Activated CD4-positive, alpha-beta T cell treated with anti-CD3 and anti-CD28 coated beads for 36 hours (primary cell): ENCODE results near the gene PTMS. TPM values are rescaled to one million over a fixed set of nuclear protein-coding genes. Genes with fewer than 3 reads are reported as not detected.

Experiments
- ATAC-seq: fragments of 200-7000 bp; cut with Tn5 transposase; one replicate; pipeline ENCODE4 v1.10.0; 2021; ENCODE audit warnings: mild to moderate bottlenecking, moderate library complexity
- CTCF ChIA-PET: fragments of 350-600 bp; sonication (Branson Sonifier 250); formaldehyde crosslinking; loops from one replicate; lab custom pipeline; 2021; ENCODE audit warnings: antibody characterized with exemption; lab: Charles Lee
- POLR2A ChIA-PET: fragments of 350-600 bp; sonication (Branson Sonifier 250); formaldehyde crosslinking; loops from one replicate; lab custom pipeline; 2021; ENCODE audit warnings: antibody characterized with exemption, inconsistent platforms; lab: Charles Lee
- DNase-seq: peaks from one replicate; pipeline ENCODE4 v3.0.0-alpha.2; 2020
- H3K27ac Mint-ChIP-seq: one replicate; pipeline ENCODE4 v1.8.0; 2021; ENCODE audit warnings: mixed read lengths
- H3K27me3 Mint-ChIP-seq: one replicate; pipeline ENCODE4 v1.8.0; 2021; ENCODE audit warnings: mixed read lengths
- H3K36me3 Mint-ChIP-seq: one replicate; pipeline ENCODE4 v1.8.0; 2021; ENCODE audit warnings: low read depth, mixed read lengths
- H3K4me1 Mint-ChIP-seq: one replicate; pipeline ENCODE4 v1.8.0; 2021; ENCODE audit warnings: mixed read lengths
- H3K4me3 Mint-ChIP-seq: one replicate; pipeline ENCODE4 v1.8.0; 2021; ENCODE audit warnings: mild to moderate bottlenecking, moderate library complexity, mixed read lengths
- H3K9me3 Mint-ChIP-seq: one replicate; pipeline ENCODE4 v1.8.0; 2021; ENCODE audit warnings: low read depth, mixed read lengths
- intact Hi-C, 2 experiments: fragments of 100-400 bp; cut with DNase I in 1 of 2; cut with micrococcal nuclease in 1 of 2; formaldehyde crosslinking; loops; one replicate each; pipeline versions ENCODE4 v1.14.2 to v1.15.1; 2022 to 2024; cut with DNase I, micrococcal nuclease
- total RNA-seq, 2 experiments: library from RNA; stranded (reverse); gene quantifications; one replicate each; pipeline ENCODE4 v1.2.3, GENCODE V29; 2021

PTMS gene
- total RNA-seq, 2 experiments from 2014 or later: 62.2 to 105 TPM

DNA sequence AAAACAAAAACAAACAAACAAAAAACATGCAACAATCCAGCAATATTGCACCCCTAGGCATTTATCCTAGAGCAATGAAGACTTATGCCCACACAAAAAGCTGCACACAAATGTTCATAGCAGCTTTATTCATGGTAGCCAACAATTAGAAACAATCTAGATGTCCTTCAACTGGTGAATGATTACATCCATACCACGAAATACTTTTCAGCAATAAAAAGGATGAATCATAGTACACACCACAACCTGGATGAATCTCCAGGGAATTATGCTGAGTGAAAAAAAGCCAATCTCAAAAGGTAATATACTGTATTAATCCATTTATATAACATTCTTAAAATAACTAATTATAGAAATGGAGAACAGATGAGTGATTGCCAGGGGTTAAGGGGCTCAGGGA lies 41.0 kb downstream of the PTMS start:
- intact Hi-C loops: no loop called here
- H3K27me3 Mint-ChIP-seq: no peaks in the 10 kb centered on the region
- no peak overlapping the region for H3K27ac Mint-ChIP-seq
- no peak for DNase-seq
- peaks cover 21% of the 10 kb centered on the region for H3K4me1 Mint-ChIP-seq
- CTCF ChIA-PET: interaction anchor here (2.0 kb wide), 1 partner anchor 18 kb away, joined by 6 read pairs; no protein-coding TSS in a partner anchor
- no peak overlapping the region for H3K4me3 Mint-ChIP-seq
- ATAC-seq: no peak
- POLR2A ChIA-PET: no interaction called here
- H3K9me3 Mint-ChIP-seq: no peaks in the 10 kb centered on the region
- peaks cover 42% of the 10 kb centered on the region for H3K36me3 Mint-ChIP-seq

DNA sequence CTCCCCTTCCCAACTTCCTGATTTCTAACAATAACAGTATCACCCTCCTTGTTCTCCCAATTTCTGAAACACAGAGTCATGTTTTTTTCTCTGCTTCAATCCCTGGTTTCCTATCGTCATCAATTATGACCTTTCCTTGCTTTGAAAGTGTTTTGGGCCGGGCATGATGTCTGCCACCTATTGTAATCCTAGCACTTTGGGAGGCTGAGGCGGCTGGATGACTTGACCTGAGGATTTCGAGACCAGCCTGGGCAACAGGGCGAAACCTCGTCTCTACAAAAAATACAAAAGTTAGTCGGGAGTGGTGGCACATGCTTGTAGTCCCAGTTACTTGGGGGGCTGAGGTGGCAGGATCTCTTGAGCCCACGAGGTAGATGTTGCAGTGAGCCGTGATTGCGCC lies 42.9 kb downstream of the PTMS start:
- DNase-seq (no peak), ATAC-seq (no peak)
- H3K36me3 Mint-ChIP-seq: peaks cover 37% of the 10 kb centered on the region
- H3K27ac Mint-ChIP-seq: no peak overlapping the region
- ChIA-PET POLR2A (interaction anchor here (1.0 kb wide), 1 partner anchor 25 kb away, joined by 3 read pairs; no protein-coding TSS in a partner anchor), CTCF (interaction anchor here (0.7 to 2.0 kb wide), 7 partner anchors 9 to 188 kb away, joined by 3 to 6 read pairs (median 4); partner anchors contain the start of genes GPR162 and MLF2)
- H3K4me3 Mint-ChIP-seq: no peak overlapping the region
- intact Hi-C loops: no loop called here
- peaks cover 21% of the 10 kb centered on the region for H3K4me1 Mint-ChIP-seq
- no peaks in the 10 kb centered on the region for H3K27me3 Mint-ChIP-seq
- H3K9me3 Mint-ChIP-seq: no peaks in the 10 kb centered on the region

DNA sequence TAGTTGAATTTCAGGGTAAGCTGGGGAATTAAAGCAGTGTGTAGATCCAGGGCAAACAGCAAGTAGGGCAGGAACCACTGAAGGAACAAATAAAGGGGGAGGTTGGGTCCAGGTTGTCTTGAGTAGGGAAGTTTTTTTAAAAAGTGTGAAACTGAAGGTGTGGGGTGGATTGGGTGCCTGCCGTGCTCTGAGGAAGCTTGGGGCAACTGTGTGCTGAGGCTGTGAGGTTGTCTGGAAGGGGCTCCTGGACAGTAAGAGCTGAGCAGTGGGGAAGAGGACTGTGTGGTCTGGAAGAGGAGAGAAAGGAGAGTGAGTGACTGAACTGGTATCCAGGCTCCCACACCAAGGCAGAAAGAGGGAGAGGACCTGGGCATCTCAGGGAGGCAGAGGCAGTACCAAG lies 44.6 kb downstream of the PTMS start:
- ChIA-PET CTCF (interaction anchor here (0.8 to 2.2 kb wide), 5 partner anchors 17 to 57 kb away, joined by 3 to 12 read pairs (median 3); partner anchors contain the start of gene MLF2), POLR2A (interaction anchor here (0.6 to 0.7 kb wide), 2 partner anchors 18 to 58 kb away, joined by 3 read pairs; partner anchors contain the start of gene MLF2)
- Mint-ChIP-seq H3K27me3 (no peaks in the 10 kb centered on the region), H3K36me3 (peaks cover 35% of the 10 kb centered on the region), H3K4me1 (peaks cover 21% of the 10 kb centered on the region), H3K9me3 (no peaks in the 10 kb centered on the region), H3K27ac (peak overlapping the region; percentile 74), H3K4me3 (no peak overlapping the region)
- intact Hi-C loops: no loop called here
- ATAC-seq (peak; percentile 34), DNase-seq (no peak)

DNA sequence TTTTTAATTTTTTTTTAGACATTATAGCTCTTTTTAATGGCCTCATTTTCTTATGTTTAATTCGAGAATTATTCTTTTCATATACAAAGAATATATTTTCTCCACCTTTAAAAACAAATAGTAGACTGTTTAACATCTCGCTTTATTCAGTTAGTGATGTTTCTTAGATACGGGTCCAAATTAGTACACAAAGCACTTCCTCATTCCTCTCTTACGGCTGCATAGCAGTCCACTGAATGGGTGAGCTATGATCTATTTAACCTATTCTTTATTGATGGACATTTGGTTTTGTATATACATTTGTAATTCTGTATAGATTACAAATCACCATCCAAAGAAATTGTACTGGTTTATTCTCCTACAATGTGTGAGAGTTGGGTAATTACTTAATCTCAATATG lies 47.2 kb downstream of the PTMS start:
- H3K27me3 Mint-ChIP-seq: no peaks in the 10 kb centered on the region
- ChIA-PET CTCF (interaction anchor here (0.5 to 1.2 kb wide), 4 partner anchors 11 to 182 kb away, joined by 3 to 5 read pairs (median 4); no protein-coding TSS in a partner anchor), POLR2A (interaction anchor here (0.7 kb wide), 1 partner anchor 124 kb away, joined by 7 read pairs; the partner anchor contains the start of gene ZNF384)
- H3K27ac Mint-ChIP-seq: no peak overlapping the region
- no peak overlapping the region for H3K4me3 Mint-ChIP-seq
- H3K9me3 Mint-ChIP-seq: no peaks in the 10 kb centered on the region
- H3K36me3 Mint-ChIP-seq: peaks cover 41% of the 10 kb centered on the region
- peaks cover 21% of the 10 kb centered on the region for H3K4me1 Mint-ChIP-seq
- DNase-seq (no peak), ATAC-seq (no peak)
- intact Hi-C loops: no loop called here

DNA sequence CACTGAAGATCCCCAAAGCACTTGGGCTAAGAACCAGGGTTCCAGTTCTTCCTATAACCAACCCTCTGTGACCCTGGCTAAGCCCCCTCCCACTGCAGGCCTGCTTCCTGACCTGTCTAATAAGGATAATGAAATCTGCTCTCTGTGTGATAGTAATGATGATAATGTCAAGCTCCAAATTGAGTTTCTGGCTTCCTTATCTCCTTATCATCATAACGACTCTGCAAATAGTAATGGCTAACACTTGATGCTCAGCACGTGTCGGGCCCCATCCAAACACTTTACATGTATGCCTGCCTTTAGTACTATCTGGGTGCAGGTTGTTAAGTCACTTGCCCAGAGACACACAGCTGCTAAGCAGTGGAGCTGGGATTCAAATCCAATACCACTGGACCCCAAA lies 50.4 kb downstream of the PTMS start:
- Mint-ChIP-seq H3K4me3 (no peak overlapping the region), H3K27ac (peak overlapping the region; percentile 2), H3K27me3 (peaks cover 2% of the 10 kb centered on the region), H3K36me3 (peaks cover 38% of the 10 kb centered on the region), H3K9me3 (no peaks in the 10 kb centered on the region), H3K4me1 (peaks cover 10% of the 10 kb centered on the region)
- ChIA-PET CTCF (no interaction called here), POLR2A (no interaction called here)
- DNase-seq (no peak), ATAC-seq (no peak)
- intact Hi-C loops: no loop called here

DNA sequence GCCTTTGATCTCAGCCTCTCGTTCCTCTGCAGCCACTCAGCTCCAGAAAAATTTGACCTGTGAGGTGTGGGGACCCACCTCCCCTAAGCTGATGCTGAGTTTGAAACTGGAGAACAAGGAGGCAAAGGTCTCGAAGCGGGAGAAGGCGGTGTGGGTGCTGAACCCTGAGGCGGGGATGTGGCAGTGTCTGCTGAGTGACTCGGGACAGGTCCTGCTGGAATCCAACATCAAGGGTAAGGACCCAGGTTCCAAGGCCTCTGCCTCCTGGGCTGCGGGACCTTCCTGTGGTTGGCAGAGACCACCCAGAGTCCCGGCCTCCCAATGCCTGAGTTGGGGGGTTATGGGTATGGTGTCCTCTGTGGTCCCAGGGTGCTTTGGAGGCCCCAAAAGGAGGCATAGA lies 50.9 kb downstream of the PTMS start:
- CTCF ChIA-PET: no interaction called here
- intact Hi-C loops: no loop called here
- DNase-seq (no peak), ATAC-seq (no peak)
- Mint-ChIP-seq H3K4me1 (peaks cover 14% of the 10 kb centered on the region), H3K4me3 (no peak overlapping the region), H3K27me3 (peaks cover 2% of the 10 kb centered on the region), H3K9me3 (no peaks in the 10 kb centered on the region), H3K36me3 (peaks cover 38% of the 10 kb centered on the region), H3K27ac (no peak overlapping the region)
- POLR2A ChIA-PET: no interaction called here

DNA sequence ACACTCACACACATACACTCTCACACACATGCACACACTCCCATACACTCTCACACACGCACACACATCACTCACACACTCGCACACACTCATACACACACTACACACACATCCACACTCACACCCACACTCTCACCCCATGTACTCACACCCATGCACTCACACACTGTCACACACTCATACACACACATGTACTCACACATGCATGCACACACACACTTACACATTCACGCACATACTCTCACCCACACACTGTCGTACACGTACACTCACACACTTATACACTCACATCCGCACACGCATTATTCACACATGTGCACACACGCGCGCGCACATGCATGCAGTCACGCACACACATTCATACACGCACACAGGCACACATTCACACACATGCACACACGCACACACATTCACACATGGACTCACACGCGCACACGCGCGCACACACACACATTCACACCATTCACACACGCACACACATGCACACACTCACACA lies 51.5 kb downstream of the PTMS start:
- Mint-ChIP-seq H3K27me3 (peaks cover 3% of the 10 kb centered on the region), H3K4me3 (no peak overlapping the region), H3K4me1 (peaks cover 17% of the 10 kb centered on the region), H3K36me3 (peaks cover 34% of the 10 kb centered on the region), H3K9me3 (no peaks in the 10 kb centered on the region), H3K27ac (peak overlapping the region; percentile 14)
- ChIA-PET CTCF (no interaction called here), POLR2A (no interaction called here)
- ATAC-seq: no peak
- intact Hi-C loops: no loop called here
- no peak for DNase-seq

DNA sequence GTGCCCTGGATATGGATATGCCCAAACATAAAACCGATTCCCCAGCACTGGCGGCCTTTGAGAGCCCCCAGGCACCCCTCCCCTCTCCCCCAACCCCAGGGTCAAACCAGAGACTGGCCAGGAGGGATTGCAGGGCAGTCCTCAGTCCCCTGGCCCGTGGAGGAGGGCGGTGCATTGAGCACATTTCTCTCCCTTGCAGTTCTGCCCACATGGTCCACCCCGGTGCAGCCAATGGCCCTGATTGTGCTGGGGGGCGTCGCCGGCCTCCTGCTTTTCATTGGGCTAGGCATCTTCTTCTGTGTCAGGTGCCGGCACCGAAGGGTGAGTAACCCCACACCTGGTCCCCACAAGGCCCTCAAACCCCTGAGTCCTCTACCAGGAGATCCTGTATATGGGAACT lies 52.1 kb downstream of the PTMS start:
- intact Hi-C loops: no loop called here
- Mint-ChIP-seq H3K9me3 (no peaks in the 10 kb centered on the region), H3K36me3 (peaks cover 34% of the 10 kb centered on the region), H3K4me1 (peaks cover 17% of the 10 kb centered on the region), H3K4me3 (no peak overlapping the region), H3K27ac (no peak overlapping the region), H3K27me3 (peaks cover 7% of the 10 kb centered on the region)
- ChIA-PET POLR2A (no interaction called here), CTCF (no interaction called here)
- no peak for DNase-seq
- ATAC-seq: no peak

DNA sequence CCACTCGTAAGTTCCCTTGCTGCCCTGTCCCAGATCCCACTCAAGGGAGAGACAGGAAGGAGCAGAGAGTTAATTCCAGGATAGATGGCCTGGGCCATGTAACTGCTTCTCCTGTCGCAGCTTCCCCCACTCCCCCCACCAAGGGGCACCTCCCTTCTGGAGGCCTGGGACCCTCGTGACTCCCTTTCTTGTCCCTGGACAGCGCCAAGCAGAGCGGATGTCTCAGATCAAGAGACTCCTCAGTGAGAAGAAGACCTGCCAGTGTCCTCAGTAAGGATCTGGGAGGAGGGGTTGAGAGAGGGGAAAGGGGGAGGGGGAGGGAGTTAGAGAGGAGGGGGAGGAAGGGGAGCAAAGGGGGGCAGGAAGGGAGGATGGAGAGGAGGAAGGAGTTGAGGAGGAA lies 52.5 kb downstream of the PTMS start:
- Mint-ChIP-seq H3K9me3 (no peaks in the 10 kb centered on the region), H3K36me3 (peaks cover 34% of the 10 kb centered on the region), H3K27ac (no peak overlapping the region), H3K27me3 (peaks cover 7% of the 10 kb centered on the region), H3K4me1 (peaks cover 17% of the 10 kb centered on the region), H3K4me3 (no peak overlapping the region)
- POLR2A ChIA-PET: no interaction called here
- DNase-seq: no peak
- CTCF ChIA-PET: no interaction called here
- no peak for ATAC-seq
- intact Hi-C loops: no loop called here

DNA sequence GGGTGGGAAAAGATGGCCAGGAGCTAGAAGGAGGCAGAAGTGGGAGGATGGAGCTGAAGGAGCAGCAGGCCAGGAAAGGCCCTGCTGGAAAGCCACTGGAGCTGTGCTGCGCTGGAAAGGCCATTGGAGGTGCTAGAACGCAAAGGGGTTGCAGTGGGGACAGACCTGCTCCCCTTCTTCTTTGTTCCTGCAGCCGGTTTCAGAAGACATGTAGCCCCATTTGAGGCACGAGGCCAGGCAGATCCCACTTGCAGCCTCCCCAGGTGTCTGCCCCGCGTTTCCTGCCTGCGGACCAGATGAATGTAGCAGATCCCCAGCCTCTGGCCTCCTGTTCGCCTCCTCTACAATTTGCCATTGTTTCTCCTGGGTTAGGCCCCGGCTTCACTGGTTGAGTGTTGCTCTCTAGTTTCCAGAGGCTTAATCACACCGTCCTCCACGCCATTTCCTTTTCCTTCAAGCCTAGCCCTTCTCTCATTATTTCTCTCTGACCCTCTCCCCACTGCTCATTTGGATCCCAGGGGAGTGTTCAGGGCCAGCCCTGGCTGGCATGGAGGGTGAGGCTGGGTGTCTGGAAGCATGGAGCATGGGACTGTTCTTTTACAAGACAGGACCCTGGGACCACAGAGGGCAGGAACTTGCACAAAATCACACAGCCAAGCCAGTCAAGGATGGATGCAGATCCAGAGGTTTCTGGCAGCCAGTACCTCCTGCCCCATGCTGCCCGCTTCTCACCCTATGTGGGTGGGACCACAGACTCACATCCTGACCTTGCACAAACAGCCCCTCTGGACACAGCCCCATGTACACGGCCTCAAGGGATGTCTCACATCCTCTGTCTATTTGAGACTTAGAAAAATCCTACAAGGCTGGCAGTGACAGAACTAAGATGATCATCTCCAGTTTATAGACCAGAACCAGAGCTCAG lies 53.2 kb downstream of the PTMS start:
- H3K4me1 Mint-ChIP-seq: peaks cover 17% of the 10 kb centered on the region
- no peak for ATAC-seq
- DNase-seq: no peak
- H3K36me3 Mint-ChIP-seq: peaks cover 31% of the 10 kb centered on the region
- H3K27me3 Mint-ChIP-seq: peaks cover 7% of the 10 kb centered on the region
- no peak overlapping the region for H3K27ac Mint-ChIP-seq
- CTCF ChIA-PET: interaction anchor here (0.8 to 7.0 kb wide), 3 partner anchors 14 to 146 kb away, joined by 3 to 55 read pairs (median 20); partner anchors contain the start of gene MLF2
- no peaks in the 10 kb centered on the region for H3K9me3 Mint-ChIP-seq
- no peak overlapping the region for H3K4me3 Mint-ChIP-seq
- intact Hi-C loops: no loop called here
- POLR2A ChIA-PET: no interaction called here

DNA sequence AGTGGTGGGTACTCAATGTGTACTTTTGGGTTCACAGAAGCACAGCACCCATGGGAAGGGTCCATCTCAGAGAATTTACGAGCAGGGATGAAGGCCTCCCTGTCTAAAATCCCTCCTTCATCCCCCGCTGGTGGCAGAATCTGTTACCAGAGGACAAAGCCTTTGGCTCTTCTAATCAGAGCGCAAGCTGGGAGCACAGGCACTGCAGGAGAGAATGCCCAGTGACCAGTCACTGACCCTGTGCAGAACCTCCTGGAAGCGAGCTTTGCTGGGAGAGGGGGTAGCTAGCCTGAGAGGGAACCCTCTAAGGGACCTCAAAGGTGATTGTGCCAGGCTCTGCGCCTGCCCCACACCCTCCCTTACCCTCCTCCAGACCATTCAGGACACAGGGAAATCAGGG lies 54.0 kb downstream of the PTMS start:
- H3K36me3 Mint-ChIP-seq: peaks cover 31% of the 10 kb centered on the region
- no peak overlapping the region for H3K4me3 Mint-ChIP-seq
- H3K9me3 Mint-ChIP-seq: no peaks in the 10 kb centered on the region
- DNase-seq (no peak), ATAC-seq (no peak)
- ChIA-PET POLR2A (interaction anchor here (0.6 kb wide), 2 partner anchors 10 to 123 kb away, joined by 3 to 4 read pairs; partner anchors contain the start of gene RNU7-1), CTCF (interaction anchor here (0.8 to 7.0 kb wide), 4 partner anchors 13 to 147 kb away, joined by 3 to 55 read pairs (median 12); partner anchors contain the start of gene MLF2)
- peaks cover 13% of the 10 kb centered on the region for H3K27me3 Mint-ChIP-seq
- H3K4me1 Mint-ChIP-seq: peaks cover 17% of the 10 kb centered on the region
- H3K27ac Mint-ChIP-seq: no peak overlapping the region
- intact Hi-C loops: no loop called here
